HCEC 1CT (cell line): Measurements from ENCODE around the gene FAM117B.

Experiments used
- DNase-seq: peaks from one replicate; pipeline ENCODE4 v3.0.0-alpha.2; 2017

The FAM117B gene

GRCh38 chr2:202634556-202635427 lies at the start of gene FAM117B:
TSS of gene FAM117B (plus strand) at chr2:202634969. CDS start at chr2:202635188, 219 bp downstream.
- DNase-seq, result peak; percentile 96

DNA sequence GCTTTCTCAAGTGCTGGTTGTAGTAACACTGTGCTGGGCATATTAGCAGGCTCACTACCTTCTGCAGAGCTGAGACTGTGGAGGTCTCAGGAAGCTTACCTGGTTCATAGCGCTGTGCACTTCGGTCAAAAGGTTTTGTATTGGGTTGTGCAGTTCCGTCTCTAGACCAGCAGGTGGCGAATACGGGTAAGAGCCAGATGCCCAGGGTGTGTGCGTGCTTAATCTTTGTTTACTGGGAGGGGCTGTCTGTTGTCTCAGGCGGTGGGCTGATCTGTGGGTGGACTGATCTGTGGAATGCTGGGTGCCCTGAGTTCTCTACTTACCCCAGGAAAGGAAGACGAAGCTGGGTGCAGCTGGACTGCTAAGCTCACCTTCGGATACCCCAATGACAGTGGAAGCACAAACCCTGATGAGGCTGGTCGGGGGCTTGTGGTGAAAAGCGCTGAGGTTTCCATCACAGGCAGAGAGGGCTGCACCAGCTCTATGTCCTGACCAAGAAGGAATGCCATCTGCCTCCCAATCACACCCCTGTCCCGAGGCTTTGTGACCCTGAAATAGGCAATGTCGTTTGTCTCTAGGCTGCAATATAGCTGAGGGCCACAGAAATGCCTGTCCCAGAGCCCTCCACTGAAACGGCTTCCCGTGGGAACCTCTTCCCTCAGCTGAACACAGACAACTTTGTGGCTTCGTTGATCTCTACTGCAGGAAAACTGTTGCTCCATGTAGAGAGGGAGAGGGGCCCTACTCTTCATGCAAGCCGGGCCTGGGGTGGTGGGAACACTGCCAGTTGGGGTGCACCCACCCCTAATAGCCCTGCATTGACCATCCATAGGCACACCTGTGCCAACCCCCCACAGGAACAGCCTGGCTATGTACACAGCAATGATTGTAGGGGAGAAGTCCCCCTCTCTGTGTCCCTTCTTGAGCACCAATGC lies 45.9 kb upstream of the FAM117B start:
- DNase-seq, result peak; percentile 80

GRCh38 chr2:202589582-202589949 lies 45.2 kb upstream of the FAM117B start:
- no peak for DNase-seq

- DNase-seq, result no peak
These were observed 42.2 kb upstream of the FAM117B start for GRCh38 chr2:202592566-202592965.

- no peak for DNase-seq
These were observed 35.7 kb upstream of the FAM117B start for GRCh38 chr2:202599105-202599504.

DNA sequence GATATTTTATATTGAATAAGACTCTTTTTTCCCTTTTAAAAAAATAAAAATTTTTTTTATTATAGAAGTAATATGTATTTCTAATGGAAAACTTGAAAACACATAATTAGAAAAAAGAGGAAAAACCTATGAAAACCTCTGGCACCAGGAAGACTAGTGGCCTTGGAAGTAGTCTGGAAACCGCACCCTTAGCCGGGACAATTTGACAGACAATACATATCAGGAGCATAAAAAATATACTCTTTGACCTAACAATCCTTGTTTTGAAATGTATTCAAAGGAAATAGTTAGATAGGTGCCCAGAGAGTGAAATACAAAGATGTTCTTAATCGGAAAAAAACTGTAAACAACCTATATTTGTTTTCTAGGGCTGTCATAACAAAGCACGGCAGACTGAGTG lies 34.9 kb upstream of the FAM117B start:
- no peak for DNase-seq

- DNase-seq, result no peak
These were observed 30.1 kb upstream of the FAM117B start for GRCh38 chr2:202604699-202605098.

DNA sequence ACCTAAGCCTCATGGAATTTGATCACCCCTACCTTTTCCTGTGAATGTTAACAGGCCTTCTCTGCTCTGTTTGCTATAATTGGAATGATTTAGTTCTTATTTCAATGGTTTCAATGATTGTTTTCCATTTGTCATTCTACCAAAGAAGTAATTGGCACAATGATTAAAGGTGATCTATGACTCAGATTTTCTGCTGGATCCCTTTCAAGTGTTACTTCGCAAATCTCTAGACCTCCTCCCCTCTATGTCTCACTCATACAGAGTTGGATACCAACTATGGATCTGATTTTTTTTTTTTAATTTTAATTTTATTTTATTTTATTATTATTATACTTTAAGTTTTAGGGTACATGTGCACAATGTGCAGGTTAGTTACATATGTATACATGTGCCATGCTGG lies 29.6 kb upstream of the FAM117B start:
- DNase-seq, result no peak

- no peak for DNase-seq
These were observed 26.5 kb upstream of the FAM117B start for GRCh38 chr2:202608142-202608852.

- DNase-seq, result no peak
These were observed 25.2 kb upstream of the FAM117B start for GRCh38 chr2:202609381-202610145.

- no peak for DNase-seq
These were observed 24.4 kb upstream of the FAM117B start for GRCh38 chr2:202610380-202610779.

- DNase-seq, result no peak
These were observed 22.6 kb upstream of the FAM117B start for GRCh38 chr2:202612145-202612544.

DNA sequence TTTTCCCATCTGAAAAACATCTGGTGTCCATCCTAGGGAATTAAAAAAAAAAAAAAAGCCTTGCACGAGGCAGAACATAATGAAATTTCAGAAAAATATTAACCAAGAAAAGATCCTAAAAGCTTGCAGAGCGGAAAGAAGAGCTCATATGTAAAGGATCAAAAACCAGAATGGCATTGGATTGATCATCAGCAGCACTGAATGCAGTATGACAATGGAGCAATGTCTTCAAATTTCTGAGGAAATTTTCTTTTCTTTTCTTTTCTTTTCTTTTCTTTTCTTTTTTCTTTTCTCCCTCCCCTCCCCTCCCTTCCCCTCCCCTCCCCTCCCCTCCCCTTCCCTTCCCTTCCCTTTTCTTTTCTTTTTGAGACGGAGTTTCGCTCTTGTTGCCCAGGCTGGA lies 21.3 kb upstream of the FAM117B start:
- no peak for DNase-seq

DNA sequence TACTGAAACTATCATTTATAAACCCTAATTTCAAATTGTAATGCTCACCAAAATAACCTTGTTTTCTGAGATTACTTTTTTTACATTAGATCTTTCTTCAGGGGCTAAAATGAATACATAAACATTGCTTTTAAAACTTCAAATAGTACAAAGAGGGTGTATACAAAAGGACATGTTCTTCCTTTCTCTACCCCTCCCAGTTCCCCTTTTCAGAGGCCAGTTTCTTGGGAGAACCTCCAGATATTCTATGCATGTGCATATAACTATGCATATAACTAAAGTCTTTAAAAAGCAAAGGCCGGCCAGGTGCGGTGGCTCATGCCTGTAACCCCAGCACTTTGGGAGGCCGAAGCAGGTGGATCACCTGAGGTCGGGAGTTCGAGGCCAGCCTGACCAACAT lies 10.6 kb upstream of the FAM117B start:
- DNase-seq, result no peak

GRCh38 chr2:202627042-202627441 lies 7.7 kb upstream of the FAM117B start:
- DNase-seq, result no peak

- DNase-seq, result no peak
These were observed 6.0 kb upstream of the FAM117B start for GRCh38 chr2:202628646-202629198.

GRCh38 chr2:202632682-202633290 lies 2.0 kb upstream of the FAM117B start:
- no peak for DNase-seq

GRCh38 chr2:202633470-202633869 lies 1.3 kb upstream of the FAM117B start:
- no peak for DNase-seq

GRCh38 chr2:202635428-202636212 lies 851 bp downstream of the FAM117B start:
- DNase-seq, result peak; percentile 69

GRCh38 chr2:202636213-202636513 lies 1.4 kb downstream of the FAM117B start:
- no peak for DNase-seq

DNA sequence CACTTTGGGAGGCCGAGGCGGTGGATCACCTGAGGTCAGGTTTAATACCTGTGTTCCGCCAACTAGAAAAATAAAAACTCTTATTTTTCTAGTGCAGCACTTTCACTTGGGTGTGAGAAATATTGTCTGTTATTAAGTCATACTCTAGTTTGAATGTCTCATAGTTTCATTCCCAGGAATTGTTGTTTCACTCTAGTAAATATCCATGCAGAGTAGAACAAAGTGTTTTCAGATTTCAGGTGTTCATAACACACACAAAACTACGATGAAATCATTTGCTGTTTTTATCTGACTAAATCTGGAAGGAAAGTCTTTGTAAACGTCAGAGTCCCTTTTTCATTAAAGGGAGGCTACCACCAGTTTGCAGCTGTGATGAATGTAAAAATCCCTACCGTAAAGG lies 4.0 kb downstream of the FAM117B start:
- DNase-seq, result no peak
